K562 (cell line): ENCODE data around the gene GLRX3. TPM values are rescaled to one million over a fixed set of nuclear protein-coding genes. Genes with fewer than 3 reads are reported as not detected.
"Not testable (repeated sequence)": the region's sequence is repeated elsewhere in the genome, so short reads cannot be mapped to it uniquely, and the experiment has no call there.

ENCODE experiments used
- ATAC-seq: fragments of 200-7000 bp; cut with Tn5 transposase; 3 replicates; pipeline ENCODE4 v1.9.1; 2020; ENCODE audit warnings: moderate library complexity
- BruUV-seq: library from RNA; stranded (reverse); fragments of 400-500 nt; replicated peaks from 2 replicates; lab custom pipeline; 2021; lab: Mats Ljungman, UMichigan
- CTCF ChIA-PET: fragments of 300-600 bp; formaldehyde crosslinking; extraction: SDS; loops from one replicate; lab custom pipeline; 2021; ENCODE audit warnings: low intra/inter-chr PET ratio; lab: Yijun Ruan, JAX
- POLR2A ChIA-PET: fragments of 300-600, 350-650 bp; sonication (Branson Sonifier 250); formaldehyde crosslinking; extraction: SDS; loops from one replicate; lab custom pipeline; 2021; ENCODE audit warnings: antibody characterized with exemption, inconsistent platforms; lab: Yijun Ruan, JAX
- DNase-seq, 4 experiments: peaks; one replicate each; pipeline versions ENCODE4 v3.0.0 to v3.0.0-alpha.2; 2011 to 2018; ENCODE audit warnings: low spot score in 3 of 4, mixed read lengths in 3 of 4; ENCODE audit errors: extremely low read depth in 1 of 4
- FAIRE-seq: peaks from 2 replicates; lab custom pipeline; 2011; peaks lifted over from hg19 to GRCh38; lab: Jason Lieb, UNC
- H2AFZ ChIP-seq: 2 replicates; pipeline ENCODE4 v1.6.0; 2011; ENCODE audit warnings: low read depth, low read length, control low read depth, inconsistent platforms
- H3K27ac ChIP-seq: fragments of 200-600 bp; 3 replicates; pipeline ENCODE4 v1.8.0; 2011; ENCODE audit warnings: low read depth, mild to moderate bottlenecking, control low read depth, inconsistent platforms, low read length, moderate library complexity, mixed read lengths; ENCODE audit errors: extremely low read depth
- H3K27me3 ChIP-seq, 2 experiments: fragments of 300-600 bp in 1 of 2; 2 replicates in 1 of 2; 3 replicates in 1 of 2; pipeline versions ENCODE4 v1.6.0 to v1.8.0; 2011; ENCODE audit warnings: inconsistent platforms in 2 of 2, low read length in 2 of 2, mild to moderate bottlenecking in 1 of 2, mixed read lengths in 1 of 2, moderate library complexity in 1 of 2; ENCODE audit not compliant: control insufficient read depth in 2 of 2, insufficient read depth in 2 of 2
- H3K36me3 ChIP-seq: fragments of 300-600 bp; 3 replicates; pipeline ENCODE4 v1.8.0; 2011; ENCODE audit warnings: mild to moderate bottlenecking, low read length, inconsistent platforms; ENCODE audit not compliant: control insufficient read depth, insufficient read depth
- H3K4me1 ChIP-seq, 2 experiments: fragments of 200-600 bp in 1 of 2; replicated peaks in 1 of 2; 2 replicates in 1 of 2; 3 replicates in 1 of 2; pipeline versions ENCODE4 v1.5.1 to v1.8.0; 2011; ENCODE audit warnings: inconsistent platforms in 2 of 2, low read length in 2 of 2, mild to moderate bottlenecking in 1 of 2, mixed read lengths in 1 of 2, moderate library complexity in 1 of 2; ENCODE audit not compliant: control insufficient read depth in 2 of 2, insufficient read depth in 2 of 2
- H3K4me2 ChIP-seq: 2 replicates; pipeline ENCODE4 v1.6.1; 2011; ENCODE audit warnings: low read length, control low read depth, inconsistent platforms, mixed read lengths; ENCODE audit not compliant: insufficient read depth
- H3K4me3 ChIP-seq: fragments of 200-600 bp; sonication (generic), shearing (Covaris generic); 2 replicates; pipeline ENCODE4 v1.5.1; 2016; ENCODE audit warnings: control low read depth, inconsistent platforms
- H3K79me2 ChIP-seq: fragments of 200-600 bp; 3 replicates; pipeline ENCODE4 v1.8.0; 2011; ENCODE audit warnings: low read length, inconsistent platforms; ENCODE audit not compliant: control insufficient read depth, insufficient read depth
- H3K9ac ChIP-seq, 2 experiments: 2 replicates each; pipeline versions ENCODE4 v1.6.0 to v1.6.1; 2011; ENCODE audit warnings: low read depth in 2 of 2, low read length in 2 of 2, control low read depth in 1 of 2, inconsistent platforms in 1 of 2, mild to moderate bottlenecking in 1 of 2, mixed read lengths in 1 of 2; ENCODE audit not compliant: insufficient read depth in 1 of 2
- H3K9me1 ChIP-seq: one replicate; pipeline ENCODE4 v1.6.0; 2011; ENCODE audit warnings: inconsistent platforms, mild to moderate bottlenecking, low read length, moderate library complexity; ENCODE audit not compliant: control insufficient read depth, insufficient read depth
- H3K9me3 ChIP-seq: replicated peaks from 2 replicates; pipeline ENCODE4 v1.5.1; 2011; ENCODE audit warnings: low read depth, low read length, inconsistent platforms; ENCODE audit not compliant: control insufficient read depth, insufficient read depth
- H4K20me1 ChIP-seq: replicated peaks from 2 replicates; pipeline ENCODE4 v1.6.1; 2011; ENCODE audit warnings: low read length, inconsistent platforms, mixed read lengths; ENCODE audit not compliant: control insufficient read depth, insufficient read depth
- FOS ChIP-seq: IDR thresholded peaks from 3 replicates; pipeline ENCODE4 v1.6.1; 2011; ENCODE audit not compliant: insufficient read length; ENCODE audit errors: extremely low read depth
- HLTF ChIP-seq: fragments of 450-650 bp; IDR thresholded peaks from 2 replicates; pipeline ENCODE4 v1.6.1; 2016
- JUN ChIP-seq, 2 experiments: sonication (generic) in 1 of 2; formaldehyde crosslinking in 1 of 2; IDR thresholded peaks; 2 replicates each; pipeline versions ENCODE4 v1.6.1 to v1.8.0; 2012 to 2022; ENCODE audit warnings: borderline replicate concordance in 2 of 2, mild to moderate bottlenecking in 2 of 2, improper control_type of control experiment in 1 of 2, low read depth in 1 of 2, low read length in 1 of 2, missing genetic modification reagents in 1 of 2
- MXI1 ChIP-seq: IDR thresholded peaks from 2 replicates; pipeline ENCODE4 v1.6.1; 2011; ENCODE audit warnings: low read depth, mild to moderate bottlenecking, improper control_type of control experiment, low read length
- NCOA2 ChIP-seq, 2 experiments: fragments of 450-650 bp; IDR thresholded peaks; 2 replicates each; pipeline ENCODE4 v1.6.1; 2018; ENCODE audit warnings: mild to moderate bottlenecking in 2 of 2, moderate library complexity in 1 of 2; ENCODE audit not compliant: partially characterized antibody in 2 of 2
- NFATC3 ChIP-seq: fragments of 450-650 bp; IDR thresholded peaks from 2 replicates; pipeline ENCODE4 v1.6.1; 2017; ENCODE audit warnings: mild to moderate bottlenecking
- PCBP1 ChIP-seq: fragments of 200-400 bp; formaldehyde crosslinking; IDR thresholded peaks from 2 replicates; pipeline ENCODE4 v1.6.1; 2018; ENCODE audit warnings: mild to moderate bottlenecking, low read depth, low read length; ENCODE audit not compliant: poor library complexity, severe bottlenecking
- POLR2H ChIP-seq: IDR thresholded peaks from 2 replicates; pipeline ENCODE4 v1.6.1; 2016; ENCODE audit warnings: missing genetic modification characterization, low read depth, mild to moderate bottlenecking, control low read depth, missing compliant biosample characterization, moderate library complexity
- SMC3 ChIP-seq: conservative IDR thresholded peaks from 2 replicates; pipeline ENCODE4 v1.6.1; 2011; ENCODE audit warnings: low read depth, low read length, improper control_type of control experiment; ENCODE audit not compliant: insufficient read depth
- whole genome bisulfite sequencing: fragments of 100-300 bp; shearing (Covaris generic); methylation state at CpG from one replicate; pipeline ENCODE4 v1.1.6; 2016; ENCODE audit warnings: low coverage, mixed read lengths; ENCODE audit not compliant: insufficient coverage; ENCODE audit errors: missing lambda C conversion rate; 5-methylcytosine and 5-hydroxymethylcytosine counted together
- in situ Hi-C: fragments of 300-500 bp; cut with MboI; formaldehyde crosslinking; loops from 4 replicates; pipeline ENCODE4 v1.15.0; 2018; ENCODE audit warnings: inconsistent platforms, mixed read lengths
- intact Hi-C: fragments of 100-400 bp; cut with micrococcal nuclease; formaldehyde crosslinking; loops from 2 replicates; pipeline ENCODE4 v1.14.2; 2022
- polyA plus RNA-seq, 8 experiments: library from polyadenylated mRNA; depleted of rRNA in 4 of 8; stranded (reverse) in 5 of 8; unstranded in 3 of 8; fragments of >200 nt; fragmentation: Nextera tagmentation in 2 of 8; fragmentation: Illumina TruSeq in 1 of 8; extraction: Ambion mirVana in 2 of 8; extraction: Trizol in 1 of 8; gene quantifications; 2 replicates each; pipeline versions ENCODE4 v1.2.1 to v1.2.3, GENCODE V29; 2011 to 2014; ENCODE audit warnings: inconsistent platforms in 1 of 8, missing spikeins in 1 of 8
- total RNA-seq, 7 experiments: library from RNA; depleted of rRNA in 6 of 7; stranded (reverse); fragments of >200 nt in 6 of 7; fragmentation: Illumina TruSeq in 2 of 7; extraction: Trizol in 2 of 7; gene quantifications; 2 replicates each; pipeline versions ENCODE4 v1.2.1 to v1.2.3, GENCODE V29; 2011 to 2021; ENCODE audit warnings: low replicate concordance in 1 of 7
- TF ChIP-seq, protein P1 (sequence below): fragments of 250-450 bp; sonication (Bioruptor Pico); IDR thresholded peaks from 2 replicates; pipeline ENCODE4 v1.4.0; 2020; ENCODE audit warnings: mild to moderate bottlenecking, moderate library complexity, borderline replicate concordance

Gene GLRX3
- total and polyA plus RNA-seq, 9 of the 15 experiments (the other 6 are each of a cell fraction or from before 2014, with no cell fraction given) = 115 to 190 (median 169) TPM

DNA sequence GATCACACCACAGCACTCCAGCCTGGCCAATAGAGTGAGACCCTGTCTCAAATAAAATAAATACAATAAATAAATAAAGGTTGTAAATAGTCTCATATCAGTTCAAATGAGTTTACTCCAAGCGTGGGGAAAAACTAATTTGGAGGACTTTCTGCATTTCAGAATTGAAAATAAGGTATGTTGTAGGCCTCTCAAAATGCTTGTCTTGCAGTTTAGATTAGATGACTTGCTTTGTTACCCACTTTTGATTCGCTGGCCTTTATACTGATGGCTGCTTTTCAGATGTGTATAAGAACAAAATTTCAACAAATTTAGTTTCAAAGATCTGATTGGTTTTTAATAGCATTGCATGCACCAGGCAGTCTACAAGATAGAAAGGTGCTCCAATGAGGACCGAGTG is 23.4 kb upstream of the GLRX3 start:
- H3K9me1 ChIP-seq = peaks cover 4% of the 10 kb centered on the region
- H3K4me3 ChIP-seq = no peak overlapping the region
- no peak overlapping the region for H3K4me2 ChIP-seq
- TF ChIP-seq NFATC3 (no peak), FOS (no peak), MXI1 (no peak), HLTF (no peak), JUN (IDR thresholded peaks at IDR 0.05; ENCODE audit: borderline replicate concordance, low read depth, low read length) (no peak), JUN (CRISPR knock-in tag; IDR thresholded peaks at IDR 0.05; ENCODE audit: borderline replicate concordance) (no peak), PCBP1 (no peak), NCOA2 (IDR thresholded peaks at IDR 0.05; ENCODE audit: partially characterized antibody in 2 of 2) (no peak), POLR2H (tag) (no peak), SMC3 (no peak)
- TF ChIP-seq, protein P1, sequence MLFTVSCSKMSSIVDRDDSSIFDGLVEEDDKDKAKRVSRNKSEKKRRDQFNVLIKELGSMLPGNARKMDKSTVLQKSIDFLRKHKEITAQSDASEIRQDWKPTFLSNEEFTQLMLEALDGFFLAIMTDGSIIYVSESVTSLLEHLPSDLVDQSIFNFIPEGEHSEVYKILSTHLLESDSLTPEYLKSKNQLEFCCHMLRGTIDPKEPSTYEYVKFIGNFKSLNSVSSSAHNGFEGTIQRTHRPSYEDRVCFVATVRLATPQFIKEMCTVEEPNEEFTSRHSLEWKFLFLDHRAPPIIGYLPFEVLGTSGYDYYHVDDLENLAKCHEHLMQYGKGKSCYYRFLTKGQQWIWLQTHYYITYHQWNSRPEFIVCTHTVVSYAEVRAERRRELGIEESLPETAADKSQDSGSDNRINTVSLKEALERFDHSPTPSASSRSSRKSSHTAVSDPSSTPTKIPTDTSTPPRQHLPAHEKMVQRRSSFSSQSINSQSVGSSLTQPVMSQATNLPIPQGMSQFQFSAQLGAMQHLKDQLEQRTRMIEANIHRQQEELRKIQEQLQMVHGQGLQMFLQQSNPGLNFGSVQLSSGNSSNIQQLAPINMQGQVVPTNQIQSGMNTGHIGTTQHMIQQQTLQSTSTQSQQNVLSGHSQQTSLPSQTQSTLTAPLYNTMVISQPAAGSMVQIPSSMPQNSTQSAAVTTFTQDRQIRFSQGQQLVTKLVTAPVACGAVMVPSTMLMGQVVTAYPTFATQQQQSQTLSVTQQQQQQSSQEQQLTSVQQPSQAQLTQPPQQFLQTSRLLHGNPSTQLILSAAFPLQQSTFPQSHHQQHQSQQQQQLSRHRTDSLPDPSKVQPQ = no peak
- peaks cover 3 to 21% of the 10 kb centered on the region in 2 experiments; a peak in 3 of 5 replicates for H3K4me1 ChIP-seq
- ATAC-seq (no peak), FAIRE-seq (no peak), DNase-seq (no peak)
- in situ Hi-C loops = loop anchor here (25.0 kb wide), 1 partner anchor 1526 kb away; no protein-coding TSS in a partner anchor
- ChIA-PET POLR2A (no interaction called here), CTCF (no interaction called here)
- no peak overlapping the region for H2AFZ ChIP-seq
- no peaks in the 10 kb centered on the region for H3K9me3 ChIP-seq
- BruUV-seq = no TSS peak
- H3K9ac ChIP-seq = no peak overlapping the region
- no peaks in the 10 kb centered on the region for H3K36me3 ChIP-seq
- H4K20me1 ChIP-seq = no peaks in the 10 kb centered on the region
- peaks cover 13% of the 10 kb centered on the region; the same call in 2 of the 3 replicates for H3K79me2 ChIP-seq
- H3K27me3 ChIP-seq = no peaks in the 10 kb centered on the region
- WGBS = 71% methylated on average over 3 of the region's 3 CpGs
- H3K27ac ChIP-seq = no peak overlapping the region
- intact Hi-C loops = no loop called here

DNA sequence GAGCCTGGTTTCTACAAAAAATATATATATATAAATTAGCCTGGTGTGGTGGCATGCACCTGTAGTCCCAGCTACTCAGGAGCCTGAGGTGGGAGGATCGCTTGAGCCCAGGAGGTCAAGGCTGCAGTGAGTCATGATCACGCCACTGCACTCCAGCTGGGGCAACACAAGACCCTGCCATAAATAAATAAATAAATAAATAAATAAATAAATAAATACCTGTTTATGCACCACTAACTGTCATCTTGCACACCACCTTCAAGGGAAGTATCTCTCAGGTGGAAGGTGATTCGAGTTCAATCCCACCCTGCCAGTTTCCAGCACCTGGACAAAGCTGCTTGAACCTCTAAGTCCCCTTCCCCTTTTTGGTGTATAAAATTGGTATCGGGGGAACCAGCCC is 19.2 kb upstream of the GLRX3 start:
- FAIRE-seq, H3K36me3 ChIP-seq, H3K4me3 ChIP-seq, H3K9me3 ChIP-seq, H3K9me1 ChIP-seq, H3K27ac ChIP-seq, CTCF ChIA-PET, DNase-seq, H4K20me1 ChIP-seq, H3K79me2 ChIP-seq, intact Hi-C loops, H3K9ac ChIP-seq, H2AFZ ChIP-seq, H3K4me2 ChIP-seq, ATAC-seq, H3K4me1 ChIP-seq, BruUV-seq, POLR2A ChIA-PET: not testable (repeated sequence)
- WGBS = 40% methylated on average over 3 of the region's 4 CpGs
- peaks cover 5 to 11% of the 10 kb centered on the region in 2 experiments; a peak in 3 of 5 replicates for H3K27me3 ChIP-seq
- in situ Hi-C loops = loop anchor here (25.0 kb wide), 1 partner anchor 1530 kb away; no protein-coding TSS in a partner anchor
